DMS 273 (cell line): ENCODE data around the gene PLEKHF1.

Experiments used
- DNase-seq: peaks from one replicate; lab custom pipeline; 2025; ENCODE audit not compliant: unreplicated experiment; lab: John Stamatoyannopoulos, UW

Gene PLEKHF1

DNA sequence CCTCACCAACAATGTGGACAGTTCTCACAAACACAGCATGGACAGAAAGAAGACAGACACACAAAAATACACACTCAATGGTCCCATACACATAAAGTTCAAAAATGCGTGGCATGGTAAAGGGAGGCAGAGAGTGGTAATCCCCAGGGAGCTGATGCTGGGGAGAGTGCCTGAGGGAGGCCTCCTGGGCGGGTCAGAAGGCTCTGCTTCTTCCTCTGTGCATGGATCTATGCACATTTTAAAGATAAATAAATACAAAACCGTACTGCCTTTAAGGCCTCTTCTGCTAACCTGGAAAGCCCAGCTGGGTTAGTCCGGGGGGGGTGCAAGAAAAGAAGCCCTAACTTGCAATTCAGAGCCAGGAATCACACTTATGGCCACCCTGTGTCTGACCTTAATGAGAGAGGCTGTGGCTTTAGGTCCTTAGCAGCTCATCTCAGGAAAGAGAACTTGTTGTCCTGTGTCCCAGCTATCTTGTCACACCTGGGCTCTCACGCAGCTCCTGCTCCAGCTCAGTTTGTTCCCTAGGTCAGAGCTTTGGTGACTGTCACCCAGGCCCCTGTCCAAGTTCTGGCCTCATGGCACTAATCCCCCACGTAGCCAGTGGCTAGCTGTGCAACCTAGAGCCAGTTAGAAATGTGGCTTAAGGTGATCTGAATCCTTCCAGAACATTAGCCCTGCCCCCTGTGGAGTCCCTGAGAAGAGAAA lies 30.7 kb upstream of the PLEKHF1 start:
- DNase-seq = no peak

DNA sequence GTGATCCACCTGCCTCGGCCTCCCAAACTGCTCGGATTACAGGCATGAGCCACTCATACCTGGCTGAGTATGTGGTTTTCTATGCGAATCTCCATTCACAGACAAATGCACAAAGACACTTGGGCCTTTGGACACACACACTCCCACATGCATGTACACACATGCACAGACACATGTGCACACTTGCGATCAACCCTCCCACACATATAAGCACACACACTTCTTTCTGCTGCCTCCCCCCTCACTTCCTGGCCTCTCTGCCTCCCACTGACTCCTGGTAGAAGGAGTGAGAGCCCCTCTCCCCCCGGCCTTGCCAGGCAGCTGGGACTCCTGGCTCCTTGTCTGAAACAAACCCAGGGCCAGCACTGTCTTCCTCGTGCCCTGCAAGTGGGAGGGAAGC lies 29.3 kb upstream of the PLEKHF1 start:
- DNase-seq = no peak

DNA sequence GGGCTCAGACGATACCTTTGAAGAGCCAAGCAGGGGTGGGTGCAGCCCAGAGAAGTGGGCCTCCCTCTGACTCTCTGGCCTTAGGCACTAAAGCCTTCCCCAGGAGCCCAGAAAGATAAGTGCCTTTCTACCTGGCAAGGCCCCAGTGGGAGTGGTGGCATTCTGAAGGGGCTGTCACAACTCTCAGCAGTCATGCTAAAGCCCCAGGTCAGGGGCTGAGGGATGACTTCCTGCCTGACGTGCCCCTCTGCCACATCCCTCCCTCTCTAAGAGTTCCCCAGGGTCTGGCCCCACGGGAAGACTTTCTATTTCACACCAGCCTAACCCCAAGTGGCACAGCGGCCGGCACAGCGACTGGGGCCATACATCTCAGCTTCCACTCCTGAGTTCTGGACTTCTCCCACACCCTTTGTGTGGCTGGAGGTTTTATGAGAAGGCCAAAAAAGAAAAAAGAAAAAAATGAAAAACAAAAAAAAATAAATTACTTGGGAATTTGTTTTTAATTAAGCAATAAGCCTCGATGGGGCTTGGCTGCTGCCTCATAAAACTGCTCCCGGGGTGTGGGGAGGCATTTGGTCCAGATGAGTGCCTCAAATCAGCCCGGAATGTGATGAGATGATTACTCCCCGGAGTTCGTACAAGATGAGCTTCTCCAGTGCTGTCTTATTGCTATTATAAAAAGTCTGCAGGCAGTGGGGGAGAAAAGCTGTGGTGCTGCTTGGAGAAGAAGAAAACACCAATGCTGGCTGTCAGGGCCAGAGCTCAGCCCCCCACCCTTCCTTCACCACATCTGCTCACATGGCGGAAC lies 28.5 kb upstream of the PLEKHF1 start:
- DNase-seq = no peak

DNA sequence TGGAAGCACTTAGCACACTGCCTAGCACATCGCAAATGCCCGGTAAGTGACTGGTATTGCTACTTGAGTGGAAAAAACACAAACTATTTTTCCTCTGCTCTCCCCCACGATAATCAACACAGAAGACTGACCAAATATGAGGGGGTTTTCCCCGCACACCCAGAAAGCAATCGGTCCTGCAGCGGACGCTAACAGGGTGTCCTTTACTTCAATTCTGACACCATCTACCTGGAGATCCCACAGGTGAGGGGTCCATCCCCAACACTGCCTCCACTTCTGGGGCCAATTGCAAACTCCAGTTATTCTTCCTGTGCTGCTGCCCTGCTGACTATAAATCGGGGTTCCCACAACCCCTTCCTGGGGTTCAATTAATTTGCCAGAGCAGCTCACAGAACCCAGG lies 26.2 kb upstream of the PLEKHF1 start:
- no peak for DNase-seq

DNA sequence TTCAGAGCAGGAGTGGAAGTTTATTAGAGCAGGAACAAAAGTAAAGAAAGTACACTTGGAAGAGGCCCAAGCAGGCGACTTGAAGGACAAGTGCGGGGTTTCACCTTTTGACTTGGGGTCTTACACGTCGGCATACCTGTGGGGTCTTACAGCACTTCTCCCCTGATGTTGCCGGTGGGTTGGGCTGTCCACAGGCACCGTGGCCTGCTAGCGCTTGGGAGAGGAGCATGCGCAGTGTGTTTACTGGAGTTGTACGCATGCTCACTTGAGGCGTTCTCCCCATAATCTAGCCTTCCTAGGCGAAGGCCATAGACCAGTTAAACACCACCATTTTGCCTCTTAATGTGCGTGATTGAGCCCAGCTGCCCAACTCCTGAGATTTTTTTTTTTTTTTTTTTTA lies 25.0 kb upstream of the PLEKHF1 start:
- no peak for DNase-seq

DNA sequence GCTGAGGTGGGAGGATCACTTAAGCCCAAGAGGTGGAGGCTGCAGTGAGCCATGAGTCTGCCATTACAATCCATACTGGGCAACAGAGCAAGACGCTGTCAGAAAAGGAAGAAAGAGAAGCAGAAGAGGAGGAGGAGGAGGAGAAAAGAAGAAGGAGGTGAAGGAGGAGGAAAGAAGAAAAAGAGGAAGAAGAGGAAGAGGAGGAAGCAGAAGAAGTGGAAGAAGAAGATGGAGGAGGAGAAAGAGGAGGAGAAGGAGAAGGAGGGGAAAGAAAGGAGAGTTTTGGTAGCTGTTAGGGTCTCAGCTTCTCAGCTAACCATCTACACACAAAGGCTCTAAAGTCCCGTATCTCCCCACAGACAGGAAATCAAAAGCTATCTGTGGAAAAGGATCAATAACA lies 23.7 kb upstream of the PLEKHF1 start:
- no peak for DNase-seq

DNA sequence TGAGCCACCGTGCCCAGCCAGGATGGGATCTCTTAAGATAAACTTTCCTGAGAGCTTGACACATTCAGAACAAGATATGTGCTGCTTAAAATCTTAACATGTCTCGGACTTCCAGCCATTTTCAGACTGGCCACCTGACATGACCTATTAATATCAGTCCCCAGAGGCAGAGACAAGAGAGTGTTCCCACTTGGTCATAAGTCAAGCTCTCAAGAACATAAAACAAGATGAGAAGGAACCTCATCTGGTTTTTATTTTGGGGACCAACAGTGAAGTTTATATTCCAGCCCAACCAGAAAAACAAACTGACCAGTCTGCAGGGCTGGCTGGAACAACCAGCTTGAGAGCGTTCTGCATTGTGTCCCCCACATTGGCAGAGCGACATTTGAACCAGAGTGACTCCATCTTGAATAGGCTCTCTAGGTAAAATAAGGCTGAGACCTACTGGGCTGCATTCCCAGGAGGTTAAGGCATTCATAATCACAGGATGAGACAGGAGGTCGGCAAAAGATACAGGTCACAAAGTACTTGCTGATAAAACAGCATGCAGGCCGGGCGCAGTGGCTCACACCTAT lies 21.8 kb upstream of the PLEKHF1 start:
- no peak for DNase-seq

DNA sequence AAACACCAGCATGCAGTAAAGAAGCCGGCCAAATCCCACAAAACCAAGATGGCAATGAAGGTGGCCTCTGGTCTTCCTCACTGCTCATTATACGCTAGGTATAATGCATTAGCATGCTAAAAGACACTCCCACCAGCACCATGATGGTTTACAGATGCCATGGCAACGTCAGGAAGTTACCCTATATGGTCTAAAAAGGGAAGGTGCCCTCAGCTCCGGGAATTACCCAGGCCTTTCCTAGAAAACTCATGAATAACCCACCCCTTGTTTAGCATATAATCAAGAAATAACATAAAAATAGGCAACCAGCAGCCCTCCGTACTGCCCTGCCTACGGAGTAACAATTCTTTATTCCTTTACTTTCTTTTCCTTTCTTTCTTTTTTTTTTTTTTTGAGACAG lies 21.1 kb upstream of the PLEKHF1 start:
- no peak for DNase-seq

DNA sequence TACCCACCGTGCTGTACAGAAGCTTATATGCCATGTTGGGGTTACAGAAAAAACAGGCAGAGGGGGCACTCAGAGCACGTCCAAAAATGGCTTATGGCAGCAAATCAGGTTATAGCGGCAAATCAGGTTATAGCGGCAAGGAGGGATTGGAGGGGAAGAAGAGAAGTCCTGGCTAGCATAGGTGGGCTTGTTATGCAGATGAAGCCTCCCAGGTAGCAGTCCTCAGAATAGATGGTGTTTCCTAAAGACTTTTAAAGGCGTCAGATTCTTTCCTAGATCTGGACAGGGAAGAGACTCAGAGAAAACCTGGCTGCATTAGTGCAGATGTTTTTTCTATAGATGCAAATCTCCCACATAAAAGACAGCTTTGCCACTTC lies 19.8 kb upstream of the PLEKHF1 start:
- DNase-seq = no peak

DNA sequence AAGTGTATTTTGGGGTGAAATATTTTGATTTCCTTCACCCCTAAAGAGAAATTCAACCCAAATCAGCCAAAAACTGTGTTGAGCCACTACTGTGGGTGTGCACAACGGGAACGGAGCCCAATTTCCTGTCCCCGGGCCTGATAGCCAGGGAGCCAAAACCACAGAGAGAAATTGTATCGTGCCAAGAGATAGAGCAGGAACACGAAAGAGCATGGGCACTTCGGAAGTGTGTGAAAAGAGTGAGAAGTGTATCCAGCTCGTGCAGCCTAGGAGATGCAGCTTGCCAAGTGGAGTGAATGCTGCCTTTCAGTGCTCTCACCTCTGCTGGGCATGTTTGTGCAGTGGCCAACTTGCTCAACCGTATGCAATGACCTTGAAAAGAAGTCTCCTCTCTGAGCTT lies 19.4 kb upstream of the PLEKHF1 start:
- no peak for DNase-seq

DNA sequence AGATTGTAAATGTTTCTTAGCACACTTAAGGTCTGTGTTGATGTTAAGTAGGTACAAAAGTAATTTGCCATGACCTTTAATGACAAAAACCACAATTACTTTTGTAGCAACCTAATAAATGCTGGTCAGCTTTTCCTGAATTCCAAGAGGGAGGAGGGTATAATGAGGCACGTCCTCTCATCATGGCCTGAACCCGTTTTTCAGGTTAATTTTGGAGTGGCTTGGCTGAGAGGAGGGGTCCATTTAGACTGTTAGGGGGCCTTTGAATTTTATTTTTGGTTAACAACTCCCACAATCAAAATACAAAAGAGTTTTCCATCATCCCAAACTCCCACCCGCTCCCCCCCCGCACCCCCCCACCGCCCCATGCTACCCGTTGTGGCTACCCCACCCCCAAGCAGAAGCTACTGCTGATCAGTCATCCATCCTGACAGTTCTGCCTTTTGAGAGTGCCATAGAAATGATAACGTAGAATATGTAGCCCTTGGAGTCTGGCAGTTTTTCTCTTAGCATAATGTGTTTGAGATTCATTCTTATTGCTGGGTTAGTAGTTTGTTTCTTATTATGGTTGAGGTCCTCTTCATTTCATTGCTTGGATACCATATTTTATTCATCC lies 14.4 kb upstream of the PLEKHF1 start:
- DNase-seq = no peak

DNA sequence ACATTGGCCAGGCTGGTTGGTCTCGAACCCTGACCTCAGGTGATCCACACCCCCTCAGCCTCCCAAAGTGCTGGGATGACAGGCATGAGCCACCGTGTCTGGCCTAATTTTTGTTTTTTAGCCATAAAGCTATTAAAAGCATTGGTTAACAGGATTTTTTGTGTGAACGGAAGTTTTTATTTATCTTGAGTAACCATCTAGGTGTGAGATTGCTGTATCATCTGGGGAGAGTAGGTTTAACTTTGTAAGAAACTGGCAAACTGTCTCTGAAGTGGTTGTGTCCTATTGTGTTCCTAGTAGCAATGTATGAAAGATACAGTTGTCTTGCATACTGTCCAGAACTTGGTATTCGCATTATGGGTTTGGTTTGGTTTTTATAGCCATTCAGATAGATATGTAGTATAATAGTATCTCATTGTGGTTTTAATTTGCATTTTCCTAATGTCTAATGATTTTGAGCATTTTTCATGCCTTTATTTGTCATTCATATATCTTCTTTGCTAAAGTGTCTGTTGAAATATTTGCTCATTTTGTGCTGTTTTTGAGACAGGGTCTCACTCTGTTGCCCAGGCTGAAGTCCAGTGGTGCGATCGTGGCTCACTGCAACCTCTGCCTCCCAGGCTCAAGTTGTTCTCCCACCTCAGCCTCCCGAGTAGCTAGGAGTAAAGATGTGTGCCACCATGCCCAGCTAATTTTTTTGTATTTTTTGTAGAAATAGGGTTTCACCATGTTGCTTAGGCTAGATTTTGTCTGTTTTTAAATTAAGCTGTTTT lies 13.5 kb upstream of the PLEKHF1 start:
- no peak for DNase-seq

DNA sequence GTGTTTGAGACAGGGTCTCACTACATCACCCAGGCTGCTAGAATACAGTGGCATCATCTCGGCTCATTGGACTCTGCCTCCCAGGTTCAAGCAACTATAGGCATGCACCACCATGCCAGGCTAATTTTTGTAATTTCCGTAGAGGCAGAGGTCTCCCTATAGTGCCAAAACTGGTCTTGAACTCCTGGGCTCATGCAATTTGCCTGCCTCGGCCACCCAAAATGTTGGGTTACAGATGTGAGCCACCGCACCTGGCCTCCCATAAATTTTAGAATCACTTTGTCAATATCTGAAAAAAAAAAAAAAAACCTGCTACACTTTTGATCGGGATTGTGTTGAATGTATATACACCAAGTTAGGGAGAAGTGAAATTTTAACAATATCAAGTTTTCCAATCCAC lies 11.9 kb upstream of the PLEKHF1 start:
- no peak for DNase-seq

DNA sequence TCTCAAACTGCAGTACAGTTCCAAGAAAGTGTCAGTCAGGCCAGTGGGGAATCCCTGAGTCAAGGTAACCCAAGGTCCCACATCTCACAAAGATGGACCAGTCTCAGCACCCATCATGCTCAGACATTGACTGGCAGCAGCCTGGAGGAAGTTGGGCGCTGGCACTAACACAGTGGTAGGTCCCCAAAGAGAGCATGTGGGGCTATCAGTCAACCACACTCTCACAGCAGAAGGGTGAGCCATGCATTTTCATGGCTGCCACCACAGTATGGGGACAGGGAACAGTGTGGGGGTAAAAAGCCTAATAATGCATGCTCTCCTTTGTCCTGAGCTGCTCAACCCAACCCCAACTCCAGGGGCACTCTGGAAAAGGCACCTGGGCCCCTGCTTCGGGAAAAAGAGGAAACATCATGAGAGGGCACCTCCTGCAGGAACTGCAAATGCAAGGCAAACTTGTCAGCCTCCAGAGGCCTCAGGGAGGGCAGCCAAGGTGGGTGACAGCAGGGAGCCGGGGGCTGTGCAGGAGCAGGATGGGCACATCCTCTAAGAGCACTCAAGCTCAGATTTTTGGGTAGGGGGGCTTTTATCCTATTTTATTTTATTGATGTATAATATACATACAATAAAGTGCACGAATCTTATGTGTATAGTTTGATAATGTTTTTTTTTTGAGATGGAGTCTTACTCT lies 9.5 kb upstream of the PLEKHF1 start:
- DNase-seq = no peak

DNA sequence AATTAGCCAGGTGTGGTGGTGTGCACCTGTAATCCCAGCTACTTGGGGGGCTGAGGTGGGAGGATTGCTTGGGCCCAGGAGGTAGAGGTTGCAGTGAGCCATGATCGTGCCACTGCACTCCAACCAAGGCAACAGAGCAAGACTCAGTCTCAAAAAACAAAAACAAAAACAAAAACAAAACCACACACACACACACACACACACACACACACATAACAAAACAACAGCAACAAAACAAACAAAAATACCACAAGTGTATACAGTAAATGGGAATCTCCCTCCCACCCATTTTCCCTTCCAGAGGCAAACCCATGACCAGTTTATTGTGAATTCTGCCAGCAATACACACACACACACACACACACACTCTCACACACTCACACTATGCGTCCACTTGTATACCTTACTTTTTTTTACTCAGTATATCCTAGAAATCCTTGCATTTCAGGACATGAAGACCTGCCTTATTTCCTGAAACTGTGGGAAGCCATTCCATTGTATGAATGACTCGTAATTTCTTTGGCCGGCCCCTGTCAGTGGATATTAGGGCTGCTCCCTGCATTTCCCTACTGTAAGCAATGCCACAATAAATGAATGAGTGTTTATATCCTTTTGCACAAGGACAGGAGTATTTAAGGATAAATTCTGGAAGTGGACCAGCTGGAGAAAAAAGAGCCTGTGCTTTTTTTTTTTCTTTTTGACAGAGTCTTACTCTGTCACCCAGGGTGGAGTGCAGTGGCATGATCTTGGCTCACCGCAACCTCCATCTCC lies 6.9 kb upstream of the PLEKHF1 start:
- no peak for DNase-seq

DNA sequence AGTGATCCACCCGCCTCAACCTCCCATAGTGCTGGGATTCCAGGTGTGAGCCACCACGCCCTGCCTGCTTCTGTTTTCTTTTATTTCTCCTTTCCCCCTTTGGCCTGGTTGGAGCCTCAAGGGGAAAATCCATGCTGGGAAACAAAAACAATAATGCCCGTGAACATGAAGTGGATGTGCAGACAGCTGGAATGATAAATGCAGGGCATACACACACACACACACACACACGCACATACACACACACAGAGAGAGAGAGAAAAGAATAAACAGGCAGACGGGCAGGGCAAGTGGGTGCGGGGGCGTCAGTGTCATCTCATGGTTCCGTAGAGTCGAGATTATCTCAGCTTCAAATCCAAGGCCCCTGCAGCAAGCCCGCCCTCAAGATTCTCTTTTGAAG lies 4.4 kb upstream of the PLEKHF1 start:
- DNase-seq = no peak

DNA sequence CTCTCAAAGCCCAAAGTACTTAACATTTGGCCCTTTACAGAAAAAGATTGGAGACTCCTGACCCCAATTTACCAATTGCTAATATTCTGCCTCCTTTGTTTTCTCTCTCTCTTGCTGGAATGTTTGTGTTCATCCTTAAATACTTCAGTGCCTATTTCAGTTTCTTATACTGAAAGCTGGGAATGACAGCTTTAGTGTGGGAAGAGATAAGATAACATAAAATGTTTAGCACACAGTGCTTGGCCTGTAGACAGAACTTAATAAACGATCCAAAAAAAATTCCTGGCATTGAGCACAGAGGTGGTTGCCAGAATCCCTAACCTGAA lies 3.0 kb upstream of the PLEKHF1 start:
- no peak for DNase-seq

DNA sequence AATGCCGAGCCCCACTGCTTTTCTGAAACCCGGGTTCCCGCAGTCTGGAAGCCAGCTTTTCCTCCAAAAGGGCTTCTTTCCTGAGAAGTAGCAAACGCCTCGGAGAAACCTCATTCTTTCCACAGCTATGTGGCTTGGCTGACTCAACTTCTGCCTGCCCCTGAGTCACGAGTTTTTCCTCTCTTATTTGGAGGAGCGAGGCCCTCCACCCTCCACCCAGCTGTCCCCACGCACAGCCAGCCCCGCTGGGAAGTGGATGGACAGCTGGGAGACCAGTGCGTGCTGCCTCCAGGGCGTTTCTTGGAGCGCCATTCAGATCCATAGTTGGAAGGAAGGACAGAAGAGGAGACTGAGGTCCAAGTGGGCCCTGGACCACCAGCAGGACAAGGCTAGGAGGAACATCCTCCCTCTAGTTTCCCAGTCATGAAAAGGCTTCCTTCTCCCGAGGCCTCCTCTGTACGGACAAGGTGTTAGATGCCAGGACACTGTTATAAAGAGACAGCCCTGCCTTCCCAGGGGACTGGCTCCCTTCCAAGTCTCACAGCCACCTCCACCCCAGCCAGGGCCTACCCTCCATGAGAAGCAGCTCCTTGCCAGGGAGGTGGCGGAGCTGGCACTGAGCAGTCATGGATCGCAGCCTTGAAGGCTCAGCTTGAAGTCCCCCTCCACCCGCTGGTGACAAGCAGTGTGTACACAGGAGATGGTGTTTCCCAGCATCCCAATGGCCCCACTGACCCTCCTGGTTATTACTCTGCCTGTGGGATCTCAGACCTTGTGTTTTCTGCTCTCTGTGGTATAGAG lies 2.5 kb upstream of the PLEKHF1 start:
- DNase-seq = peak; percentile 52
